Glomerular visceral epithelial cell (primary cell): Measurements from ENCODE around the gene SNCA.
A peak's percentile ranks its signal among the peaks of the same experiment; 100 is the strongest.

Experiments used
- DNase-seq: peaks from one replicate; pipeline ENCODE4 v3.0.0-alpha.2; 2016; ENCODE audit errors: extremely low spot score

The SNCA gene

DNA sequence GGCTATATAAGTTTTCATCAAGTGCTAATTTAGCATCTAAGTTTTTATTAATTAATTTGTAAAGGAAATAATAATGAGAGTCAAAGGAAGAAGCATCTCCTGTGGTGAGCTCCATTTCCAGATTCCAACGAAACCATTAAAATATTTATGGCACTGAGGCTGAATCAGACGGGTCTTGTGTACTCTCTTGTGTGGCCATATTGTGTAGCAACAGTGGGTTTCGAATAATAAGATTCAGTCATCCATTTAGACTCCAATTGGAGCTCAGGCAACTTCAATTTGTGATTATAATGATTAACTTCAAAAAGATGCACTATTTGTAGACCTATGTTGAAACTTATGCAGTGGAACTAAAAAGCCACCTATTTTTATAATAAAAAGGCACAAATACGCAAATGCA, 82.4 kb downstream of the SNCA start:
- peak; percentile 19 for DNase-seq

DNA sequence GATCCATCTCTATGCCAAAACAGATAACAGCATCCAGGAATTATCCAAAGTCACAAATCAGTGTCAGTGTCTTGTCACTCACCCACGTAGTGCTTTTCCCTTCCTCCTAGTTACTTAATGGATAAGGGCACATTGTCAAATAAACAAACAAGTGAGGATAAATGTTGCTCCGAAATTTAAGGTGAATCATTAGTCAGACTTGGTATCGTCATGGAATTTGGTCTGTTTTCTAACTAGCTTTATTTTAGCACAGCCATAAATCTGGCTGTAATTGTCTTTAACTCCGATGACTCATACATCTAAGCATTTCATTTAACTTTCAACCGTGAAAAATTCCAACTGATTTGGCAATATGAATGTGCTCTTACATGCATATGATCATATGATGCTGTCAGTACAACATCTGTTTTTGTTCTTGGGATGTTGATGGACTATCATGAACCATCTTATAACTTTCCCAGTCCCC, 83.3 kb downstream of the SNCA start:
- DNase-seq = peak; percentile 89

DNA sequence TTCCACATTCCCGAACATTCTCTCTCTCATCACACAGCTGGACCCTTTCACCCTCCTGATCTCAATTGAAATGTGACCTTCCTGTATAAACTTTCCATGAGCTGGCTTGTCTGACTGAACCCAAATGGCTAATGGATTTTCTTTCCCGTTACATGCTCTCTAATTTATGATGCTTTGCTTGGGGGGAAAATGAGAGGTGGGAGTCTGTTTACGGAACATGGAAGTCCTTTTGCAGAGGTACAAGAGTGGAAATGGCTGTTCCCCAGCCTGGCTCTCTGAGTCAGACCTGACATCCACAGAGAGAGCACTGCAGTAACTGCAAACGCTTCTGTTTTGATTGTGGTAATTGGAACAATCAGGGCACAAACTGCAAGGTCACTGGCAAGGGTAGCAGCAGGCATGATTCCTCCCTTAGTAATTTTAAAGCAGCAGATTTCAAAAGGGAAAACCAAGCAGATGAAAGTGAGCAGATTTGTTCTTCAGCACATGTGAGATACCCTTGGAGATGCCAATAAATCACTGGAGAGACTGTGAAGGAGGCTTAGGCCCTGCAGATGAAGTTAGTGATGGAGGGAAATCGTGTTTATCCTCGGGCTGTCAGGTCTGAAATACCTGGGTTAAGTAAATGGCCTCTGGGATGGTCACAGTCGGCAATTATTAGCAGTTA, 83.9 kb downstream of the SNCA start:
- peak; percentile 79 for DNase-seq

DNA sequence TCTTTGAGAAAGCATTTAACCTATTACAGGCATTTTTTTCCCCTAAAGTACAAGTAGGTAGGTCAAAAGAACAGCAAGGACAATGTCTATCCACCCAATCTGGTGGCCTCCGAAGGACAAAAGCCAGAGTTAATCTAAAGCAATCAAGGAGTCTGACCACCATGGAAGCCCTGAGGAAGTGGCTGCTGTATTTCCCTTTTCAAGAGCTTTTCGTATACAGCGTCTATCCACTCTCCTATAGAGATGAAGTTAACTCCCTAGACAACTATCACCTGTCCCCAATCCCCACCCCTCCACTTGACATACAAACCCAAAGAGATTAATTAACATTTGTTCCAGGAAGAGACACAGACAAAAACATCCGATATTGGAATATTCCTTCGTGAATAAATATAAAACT, 85.5 kb downstream of the SNCA start:
- no peak for DNase-seq

DNA sequence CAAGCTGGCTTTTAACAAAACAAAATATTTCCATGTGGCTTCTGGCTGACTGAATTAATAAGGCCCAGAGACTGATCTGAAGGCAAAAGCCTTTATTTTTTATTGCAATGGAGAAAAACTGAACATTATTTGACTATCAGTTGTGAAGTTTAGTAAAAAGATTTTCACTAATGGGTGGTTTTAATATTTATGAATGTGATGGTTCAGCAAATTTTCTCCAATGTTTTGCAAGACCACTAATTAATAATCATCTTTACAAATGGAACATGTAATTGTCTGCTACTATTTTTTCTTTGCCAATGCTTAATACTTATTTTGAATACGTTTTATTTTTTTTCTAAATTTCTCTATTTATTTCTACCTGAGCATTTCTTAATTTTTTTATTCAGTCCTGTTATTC, 90.6 kb downstream of the SNCA start:
- DNase-seq = no peak

DNA sequence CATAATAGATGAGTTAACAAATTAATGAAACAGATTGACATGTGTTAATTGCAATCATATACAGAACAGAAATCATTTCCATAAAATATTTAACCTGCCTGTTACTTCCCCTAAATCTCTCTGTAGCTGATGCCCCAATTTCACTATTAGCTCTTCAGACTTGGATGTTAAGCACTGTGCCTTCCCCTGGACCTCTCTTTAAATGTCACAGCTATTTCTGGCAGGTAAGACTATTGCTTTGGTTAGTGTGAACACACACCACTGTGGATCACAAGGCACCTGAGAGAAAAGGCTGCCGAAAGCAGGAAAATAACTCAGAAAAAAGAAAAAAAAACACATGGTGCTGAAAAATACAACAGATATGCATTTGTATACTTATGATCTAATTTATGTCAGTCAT, 91.3 kb downstream of the SNCA start:
- DNase-seq = no peak

- no peak for DNase-seq
Observed at GRCh38 chr4:89744914-89745313, 92.0 kb downstream of the SNCA start.

DNA sequence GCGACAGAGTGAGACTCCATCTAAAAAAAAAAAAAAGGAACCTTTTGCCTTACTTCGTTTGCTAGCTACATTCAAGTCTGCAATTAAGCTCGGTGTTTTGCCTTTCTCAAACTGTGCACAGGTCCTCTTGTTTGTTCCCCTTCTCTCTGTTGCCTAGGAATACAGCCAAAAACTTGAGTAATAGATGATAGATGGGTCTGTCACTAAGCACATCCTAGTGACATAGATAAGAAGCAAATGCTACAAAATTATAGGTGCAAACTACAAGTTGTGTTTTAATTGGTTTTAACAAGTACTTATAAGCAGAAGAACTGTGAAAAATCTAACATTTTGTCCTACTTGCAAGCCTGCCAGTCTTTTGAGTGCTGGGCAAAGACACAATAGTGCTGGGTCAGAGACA, 95.2 kb downstream of the SNCA start:
- DNase-seq = no peak

DNA sequence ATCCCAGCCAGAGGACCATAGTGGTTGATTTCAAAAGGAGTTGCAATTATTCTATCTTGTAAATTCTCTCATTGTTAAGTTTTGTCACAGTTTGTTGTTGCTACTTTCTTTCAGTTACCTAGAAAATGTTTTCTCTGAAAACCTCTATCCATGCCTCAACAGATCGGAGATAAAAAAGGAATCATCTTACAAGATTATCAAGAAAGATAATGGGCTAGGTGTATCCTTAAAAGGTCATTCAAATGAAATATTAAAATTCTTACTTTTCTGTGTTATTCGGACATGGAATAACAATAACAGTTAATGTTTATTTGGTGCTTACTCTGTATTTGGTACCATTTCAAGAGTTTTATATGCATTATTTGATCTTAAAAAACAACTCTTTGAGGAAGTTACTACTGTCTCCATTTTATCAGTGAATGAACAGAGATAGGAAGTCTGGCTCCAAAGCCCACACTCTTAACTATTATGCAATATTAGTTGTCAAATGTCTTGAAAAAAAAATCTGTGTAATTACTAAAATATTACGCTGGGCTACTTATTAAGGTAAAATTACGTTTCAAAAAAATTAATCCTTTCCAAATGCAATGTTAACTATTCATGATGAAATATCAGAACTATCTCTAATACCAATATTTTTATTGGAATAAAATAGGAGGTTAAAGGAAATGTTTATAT, 97.5 kb downstream of the SNCA start:
- DNase-seq = no peak

DNA sequence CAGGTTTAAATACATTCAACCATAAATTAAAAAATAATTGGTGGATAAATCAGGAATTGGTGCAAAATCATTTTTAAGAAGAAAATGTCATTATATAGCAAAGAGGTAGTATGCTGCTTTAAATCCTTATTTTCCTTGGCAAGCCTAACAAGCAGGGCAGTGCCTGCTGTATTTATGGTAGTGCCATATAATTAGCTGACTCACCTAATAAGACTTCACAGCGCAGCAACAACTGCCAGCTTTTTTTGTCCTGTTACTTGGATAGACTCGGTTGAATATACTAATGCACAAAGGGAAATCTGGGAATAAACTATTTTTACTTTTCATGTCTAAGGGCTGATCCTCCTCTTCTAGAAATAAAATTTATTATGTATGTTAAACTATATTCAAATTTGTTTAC, 99.1 kb downstream of the SNCA start:
- DNase-seq = peak; percentile 52

GRCh38 chr4:89733946-89734345, 103.0 kb downstream of the SNCA start:
- DNase-seq = no peak

GRCh38 chr4:89727238-89727637, 109.7 kb downstream of the SNCA start:
- DNase-seq = no peak

- no peak for DNase-seq
Observed at GRCh38 chr4:89725268-89725667, 111.7 kb downstream of the SNCA start.

- peak; percentile 52 for DNase-seq
Observed at GRCh38 chr4:89724716-89725115, 112.2 kb downstream of the SNCA start.

DNA sequence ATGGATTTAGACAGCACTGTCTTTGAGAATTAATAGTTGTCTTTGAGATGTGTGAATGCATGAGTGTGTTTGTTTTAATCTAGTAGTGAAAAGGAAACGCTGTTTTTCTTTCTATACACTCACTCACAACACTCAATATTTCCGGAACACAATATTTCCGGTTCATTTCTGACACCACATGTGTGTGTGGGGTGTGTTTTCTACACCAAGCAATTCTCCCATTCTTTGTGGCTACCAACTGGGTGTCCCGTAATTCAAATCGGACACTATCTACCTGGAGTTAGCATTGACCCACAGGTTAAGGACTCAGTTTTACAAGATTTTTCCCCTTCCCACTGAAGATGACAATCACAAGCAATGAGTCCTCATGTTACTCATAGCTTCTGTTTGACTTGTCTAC, 113.9 kb downstream of the SNCA start:
- DNase-seq = no peak

DNA sequence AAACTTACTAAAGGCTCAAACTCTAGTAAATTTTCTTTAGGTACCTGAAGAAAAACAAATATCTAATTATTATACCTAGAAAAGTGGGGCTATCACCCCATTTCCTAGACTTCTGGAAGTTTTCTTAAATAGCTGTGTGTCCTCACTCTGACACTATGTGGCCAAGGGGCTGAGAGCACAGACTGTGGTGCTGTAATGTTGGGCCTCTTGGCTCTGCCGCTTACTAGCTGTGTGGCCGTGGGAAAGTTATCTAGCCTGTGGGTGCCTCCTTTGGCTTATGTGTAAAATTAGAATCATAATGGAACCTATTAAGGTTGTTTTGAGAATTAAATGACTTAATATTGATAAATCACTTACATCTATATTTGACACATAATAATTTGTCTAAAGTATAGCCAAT, 114.4 kb downstream of the SNCA start:
- no peak for DNase-seq

DNA sequence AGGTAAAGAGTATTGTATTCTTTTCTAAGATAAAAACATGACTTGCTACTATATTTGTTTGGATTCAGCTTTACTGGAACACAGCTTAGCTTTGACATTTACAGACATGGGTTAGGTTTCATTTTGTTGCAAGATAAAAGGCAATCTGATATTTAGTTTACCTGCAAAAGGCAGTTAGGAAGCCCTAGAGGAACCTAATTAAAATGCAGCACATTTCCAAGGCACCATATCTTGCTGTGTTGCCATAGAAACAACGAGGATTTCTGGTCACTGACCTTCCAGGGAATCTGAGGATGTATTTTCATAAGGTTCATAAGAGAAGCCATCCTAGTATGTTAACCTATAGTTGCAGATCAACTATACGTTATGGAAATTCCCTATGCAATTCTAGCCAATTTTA, 116.0 kb downstream of the SNCA start:
- no peak for DNase-seq

GRCh38 chr4:89719536-89720090, 117.3 kb downstream of the SNCA start:
- no peak for DNase-seq

DNA sequence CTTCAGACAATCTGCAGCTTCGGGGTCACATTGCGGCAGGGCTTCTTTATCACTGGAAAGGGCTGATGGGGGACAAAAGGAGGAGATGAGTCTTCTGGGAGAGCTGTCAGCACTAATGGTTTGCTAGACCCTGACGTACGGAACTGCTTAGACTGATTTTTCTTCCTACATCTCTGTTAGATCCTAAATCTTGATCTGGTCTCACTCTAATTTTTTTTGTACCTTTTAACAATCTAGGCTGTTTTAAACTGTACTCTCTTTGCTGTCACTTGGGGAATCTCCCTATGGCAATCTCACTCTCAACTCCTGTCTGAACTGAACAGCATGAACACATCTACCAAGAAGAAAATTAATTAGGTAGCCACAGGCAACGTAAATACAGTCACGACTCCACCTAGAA, 120.1 kb downstream of the SNCA start:
- no peak for DNase-seq

DNA sequence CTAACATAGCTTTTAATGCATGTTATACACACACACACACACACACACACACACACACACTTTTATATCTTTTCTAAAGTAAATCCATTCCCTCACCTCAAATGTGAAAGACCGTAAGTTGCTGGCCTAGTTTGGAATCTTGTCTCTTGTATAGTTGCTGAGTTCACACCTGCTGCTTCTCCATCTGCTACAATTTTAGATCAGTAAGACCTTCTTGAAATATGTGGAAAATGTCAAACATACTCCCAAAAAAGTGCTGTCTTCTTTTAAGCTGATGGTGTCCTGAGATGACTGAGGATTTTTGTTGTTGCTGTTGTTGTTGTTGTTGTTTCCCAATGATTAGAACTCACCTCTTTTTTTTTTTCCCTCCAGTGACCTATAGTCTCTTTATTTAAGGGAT, 121.3 kb downstream of the SNCA start:
- no peak for DNase-seq

- DNase-seq = no peak
Observed at GRCh38 chr4:89712827-89713226, 124.1 kb downstream of the SNCA start.

GRCh38 chr4:89712141-89712540, 124.8 kb downstream of the SNCA start:
- DNase-seq = no peak

DNA sequence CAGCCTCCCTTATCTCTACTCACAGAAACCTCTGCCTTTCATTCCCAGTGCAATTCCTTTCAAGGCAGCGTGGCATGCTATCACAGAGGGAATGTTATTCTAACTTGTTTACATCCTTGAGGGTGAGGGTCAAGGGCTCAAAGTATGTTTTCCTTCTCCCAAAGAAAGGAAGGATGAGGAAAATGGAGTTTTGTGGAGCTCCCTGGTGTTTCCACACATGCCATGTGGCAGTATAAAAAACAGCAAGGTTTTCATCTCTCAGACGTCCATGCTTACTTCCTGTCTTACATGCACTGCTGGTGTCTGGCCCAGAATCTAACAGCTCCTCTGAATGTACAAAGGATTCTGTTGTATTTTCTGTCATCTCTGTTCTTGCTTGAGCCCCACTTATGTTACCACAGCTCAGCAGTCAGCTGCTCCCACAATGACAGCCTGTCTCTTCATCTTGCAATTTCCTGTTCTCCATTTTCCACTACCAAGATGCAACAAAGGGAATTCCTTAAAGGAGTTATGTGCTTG, 128.0 kb downstream of the SNCA start:
- no peak for DNase-seq
